Measurements from ENCODE around the gene WWC2.

DNA sequence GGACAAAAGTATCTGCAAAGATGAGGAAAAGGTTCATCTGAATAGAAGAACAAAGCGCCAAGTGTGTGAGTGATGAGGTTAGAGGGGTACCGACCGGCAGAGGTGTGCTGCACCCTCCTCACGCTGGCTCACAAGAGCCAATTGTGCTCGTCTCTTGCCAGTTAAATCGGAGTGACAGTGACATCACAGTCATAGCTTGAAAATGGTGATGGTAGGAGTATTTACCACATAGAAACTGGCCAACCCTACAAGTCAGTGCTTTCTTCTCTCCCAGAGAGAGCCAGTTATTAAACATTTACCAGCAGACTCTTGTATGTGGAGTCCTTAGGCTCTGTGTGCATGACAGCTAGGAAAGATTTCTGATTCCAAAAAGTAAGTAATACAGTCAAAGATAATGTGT is 188.6 kb downstream of the WWC2 start:
- TF ChIP-seq CTCF (IDR thresholded peaks at IDR 0.05 in 8 of 11, conservative IDR thresholded peaks at IDR 0.05 in 3 of 11) (no peak), POLR2A (IDR thresholded peaks at IDR 0.05) (no peak), POLR2AphosphoS5 (IDR thresholded peaks at IDR 0.05) (no peak)
